KMS-11 (cell line): ENCODE measurements around the gene COMMD3.
A peak's percentile ranks its signal among the peaks of the same experiment; 100 is the strongest.

ENCODE experiments used
- H2AFZ ChIP-seq: fragments of 200-600 bp; sonication (generic); 2 replicates; pipeline ENCODE4 v1.6.1; 2016; ENCODE audit warnings: antibody characterized with exemption, mixed run types, low read depth
- H3K27ac ChIP-seq: fragments of 200-600 bp; sonication (generic); 2 replicates; pipeline ENCODE4 v1.6.1; 2016; ENCODE audit warnings: mild to moderate bottlenecking, mixed run types
- H3K27me3 ChIP-seq: fragments of 200-600 bp; sonication (generic); 2 replicates; pipeline ENCODE4 v1.6.1; 2017; ENCODE audit warnings: mild to moderate bottlenecking, low read depth, mixed run types, moderate library complexity; ENCODE audit not compliant: insufficient read depth
- H3K36me3 ChIP-seq: fragments of 200-600 bp; sonication (generic); 2 replicates; pipeline ENCODE4 v1.6.1; 2017; ENCODE audit warnings: mild to moderate bottlenecking, mixed run types; ENCODE audit not compliant: insufficient read depth
- H3K4me1 ChIP-seq: fragments of 200-600 bp; sonication (generic); 2 replicates; pipeline ENCODE4 v1.6.1; 2016; ENCODE audit warnings: mild to moderate bottlenecking, low read depth, mixed run types; ENCODE audit not compliant: poor library complexity, severe bottlenecking
- H3K4me2 ChIP-seq: fragments of 200-600 bp; sonication (generic); 2 replicates; pipeline ENCODE4 v1.7.0; 2016; ENCODE audit warnings: mild to moderate bottlenecking, mixed run types
- H3K4me3 ChIP-seq: fragments of 200-600 bp; sonication (generic); IDR thresholded peaks from 2 replicates; pipeline ENCODE4 v1.6.1; 2017; ENCODE audit warnings: low read depth, low read length, mixed read lengths; ENCODE audit not compliant: insufficient read depth
- H3K79me2 ChIP-seq: fragments of 200-600 bp; sonication (generic); 2 replicates; pipeline ENCODE4 v1.6.1; 2016; ENCODE audit warnings: low read depth, mixed run types; ENCODE audit not compliant: insufficient read depth
- H3K9ac ChIP-seq: fragments of 200-600 bp; sonication (generic); 2 replicates; pipeline ENCODE4 v1.6.1; 2016; ENCODE audit warnings: mild to moderate bottlenecking, mixed run types
- H4K20me1 ChIP-seq: fragments of 200-600 bp; sonication (generic); 2 replicates; pipeline ENCODE4 v1.6.1; 2016; ENCODE audit warnings: mild to moderate bottlenecking, mixed run types; ENCODE audit not compliant: insufficient read depth
- CTCF ChIP-seq: fragments of 200-600 bp; sonication (generic); conservative IDR thresholded peaks from 2 replicates; pipeline ENCODE4 v1.6.1; 2017; ENCODE audit warnings: low read depth, mild to moderate bottlenecking, antibody characterized with exemption, low read length, moderate library complexity, mixed read lengths

COMMD3 gene

DNA sequence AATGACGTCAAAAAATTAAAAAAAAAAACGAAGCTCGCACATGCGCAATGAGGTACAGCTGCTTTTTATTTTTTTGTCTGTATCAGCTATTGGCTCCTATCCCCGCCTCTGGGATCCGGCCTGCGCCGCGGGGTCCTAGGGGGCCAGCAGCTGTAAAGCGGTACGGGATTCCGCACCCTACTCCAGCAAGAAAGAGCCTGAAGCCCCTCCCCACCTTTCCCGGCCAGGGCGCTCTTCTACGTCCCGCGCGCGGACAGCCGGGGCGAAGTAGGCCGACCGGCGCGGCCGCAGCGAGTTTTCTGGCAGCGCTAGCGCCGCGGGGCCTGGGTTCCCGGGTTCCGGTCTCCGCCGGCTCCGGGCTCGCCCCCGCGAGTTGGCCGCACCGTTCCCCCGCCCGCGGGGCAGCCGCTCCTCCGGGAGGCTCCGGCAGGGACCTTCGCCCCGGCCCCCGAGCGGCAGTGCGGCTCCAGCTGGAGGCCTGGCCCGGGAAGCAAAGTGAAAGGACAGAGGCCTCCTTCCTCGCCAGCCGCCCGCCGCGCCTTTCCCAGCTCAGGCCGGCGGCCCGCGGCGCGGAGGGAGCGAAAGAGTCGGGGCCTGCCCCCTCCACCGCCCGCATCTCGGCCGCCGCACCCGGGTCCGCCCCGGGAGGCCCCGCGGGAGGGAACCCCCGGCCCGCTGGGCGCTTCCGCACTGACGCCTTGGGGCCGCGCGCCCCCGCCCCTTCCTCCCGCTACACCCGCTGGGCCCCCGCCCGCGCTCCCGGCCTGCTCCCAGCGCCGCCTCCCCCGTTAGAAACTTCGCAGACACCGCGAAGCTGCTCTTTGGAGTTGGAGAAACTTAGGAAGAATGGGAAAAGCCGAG, 24.4 kb downstream of the COMMD3 start:
- Histone ChIP-seq H3K4me2 (peak overlapping the region; percentile 95), H3K9ac (peak overlapping the region; percentile 95), H3K36me3 (no peaks in the 10 kb centered on the region), H3K79me2 (peaks cover 60% of the 10 kb centered on the region), H3K27me3 (no peaks in the 10 kb centered on the region), H3K27ac (peak overlapping the region; percentile 92), H2AFZ (peak overlapping the region; percentile 42), H4K20me1 (no peaks in the 10 kb centered on the region), H3K4me1 (peaks cover 35% of the 10 kb centered on the region), H3K4me3 (peak overlapping the region; percentile 39)
- TF ChIP-seq CTCF: no peak

DNA sequence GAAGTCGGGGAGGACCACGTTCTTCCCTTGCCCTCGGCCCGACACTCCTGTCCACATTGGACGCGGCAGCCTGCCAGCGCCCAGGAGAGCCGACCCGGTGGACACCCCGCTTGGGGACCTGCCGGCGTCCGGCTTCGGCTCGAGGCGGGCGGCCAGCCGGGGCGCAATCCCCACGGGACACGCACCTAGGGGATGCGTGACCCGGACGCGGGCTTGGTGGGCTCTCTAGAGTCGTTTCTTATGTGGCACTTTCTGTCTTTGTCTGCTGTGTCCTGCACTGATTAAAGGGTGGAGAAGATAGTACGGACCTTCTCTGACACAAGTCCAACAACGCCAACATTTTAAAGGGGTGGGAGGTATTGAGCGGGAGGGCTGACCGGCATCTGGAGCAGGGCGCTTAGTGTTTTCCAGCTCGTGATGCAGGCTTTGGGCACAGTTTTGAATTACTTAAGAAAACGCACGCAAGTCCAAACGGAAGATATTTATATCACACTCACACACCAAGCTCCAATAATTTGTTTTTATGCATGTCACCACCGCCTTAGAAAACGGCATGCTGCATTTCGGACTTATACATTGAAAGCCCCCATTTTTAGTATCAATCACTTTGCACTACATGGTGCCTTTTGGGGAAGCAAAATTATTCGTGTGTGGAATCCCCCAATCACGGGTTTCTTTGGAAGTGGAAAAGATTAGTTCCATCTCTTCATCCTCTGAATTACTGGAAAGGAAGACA, 25.2 kb downstream of the COMMD3 start:
- Histone ChIP-seq H3K4me1 (peaks cover 35% of the 10 kb centered on the region), H3K4me3 (peak overlapping the region; percentile 39), H4K20me1 (no peaks in the 10 kb centered on the region), H2AFZ (peak overlapping the region; percentile 42), H3K27me3 (no peaks in the 10 kb centered on the region), H3K9ac (peak overlapping the region; percentile 95), H3K4me2 (peak overlapping the region; percentile 84), H3K27ac (peak overlapping the region; percentile 92), H3K36me3 (no peaks in the 10 kb centered on the region), H3K79me2 (peaks cover 56% of the 10 kb centered on the region)
- TF ChIP-seq CTCF: no peak

GRCh38 chr10:22341926-22342196, 25.7 kb downstream of the COMMD3 start:
- Histone ChIP-seq H3K79me2 (peaks cover 55% of the 10 kb centered on the region), H3K27me3 (no peaks in the 10 kb centered on the region), H3K27ac (peak overlapping the region; percentile 92), H3K36me3 (no peaks in the 10 kb centered on the region), H4K20me1 (no peaks in the 10 kb centered on the region), H3K4me2 (peak overlapping the region; percentile 84), H2AFZ (no peak overlapping the region), H3K4me3 (no peak overlapping the region), H3K4me1 (peaks cover 35% of the 10 kb centered on the region), H3K9ac (peak overlapping the region; percentile 95)
- no peak for TF ChIP-seq CTCF

- peaks cover 31% of the 10 kb centered on the region for H3K4me1 ChIP-seq
Observed at GRCh38 chr10:22342421-22342820, 26.2 kb downstream of the COMMD3 start.

More at GRCh38 chr10:22342421-22342820, 26.2 kb downstream of the COMMD3 start:
- Histone ChIP-seq H3K79me2 (peaks cover 50% of the 10 kb centered on the region), H3K27ac (peak overlapping the region; percentile 92), H3K27me3 (no peaks in the 10 kb centered on the region), H3K4me3 (no peak overlapping the region), H3K4me2 (peak overlapping the region; percentile 84), H3K36me3 (no peaks in the 10 kb centered on the region), H4K20me1 (no peaks in the 10 kb centered on the region), H3K9ac (peak overlapping the region; percentile 95), H2AFZ (no peak overlapping the region)
- TF ChIP-seq CTCF: no peak
